SU-DHL-6 (cell line): ENCODE results near the gene OMD.

Experiments
- H2AFZ ChIP-seq: fragments of 200-600 bp; sonication (generic); 2 replicates; pipeline ENCODE4 v1.6.1; 2014; ENCODE audit warnings: low read depth, mild to moderate bottlenecking, moderate library complexity, mixed read lengths, antibody characterized with exemption, low read length; ENCODE audit not compliant: severe bottlenecking
- H3F3A ChIP-seq: fragments of 200-600 bp; shearing (Covaris generic); 2 replicates; pipeline ENCODE4 v1.6.0; 2016; ENCODE audit warnings: antibody characterized with exemption, mild to moderate bottlenecking; ENCODE audit not compliant: insufficient read depth
- H3K27ac ChIP-seq: fragments of 200-600 bp; sonication (generic); 2 replicates; pipeline ENCODE4 v1.5.1; 2016; ENCODE audit warnings: low read depth, mild to moderate bottlenecking, low read length, moderate library complexity, mixed read lengths
- H3K27me3 ChIP-seq: fragments of 200-600 bp; sonication (generic), shearing (Covaris generic); 2 replicates; pipeline ENCODE4 v1.6.0; 2014; ENCODE audit warnings: mild to moderate bottlenecking, low read length
- H3K36me3 ChIP-seq: fragments of 200-600 bp; sonication (generic); 2 replicates; pipeline ENCODE4 v1.6.1; 2014; ENCODE audit warnings: mild to moderate bottlenecking, low read length, mixed read lengths
- H3K4me2 ChIP-seq: fragments of 300-600, 200-600 bp; shearing (Covaris generic), sonication (generic); 2 replicates; pipeline ENCODE4 v1.6.0; 2014; ENCODE audit warnings: low read length, low read depth, mild to moderate bottlenecking; ENCODE audit not compliant: poor library complexity, severe bottlenecking
- H3K4me3 ChIP-seq: fragments of 200-600 bp; sonication (generic); 2 replicates; pipeline ENCODE4 v1.5.1; 2014; ENCODE audit warnings: antibody characterized with exemption, low read length, mild to moderate bottlenecking, mixed read lengths; ENCODE audit not compliant: insufficient read depth, poor library complexity, severe bottlenecking
- H3K79me2 ChIP-seq: fragments of 200-600 bp; sonication (generic); 2 replicates; pipeline ENCODE4 v1.6.1; 2014; ENCODE audit warnings: mild to moderate bottlenecking, low read length, moderate library complexity; ENCODE audit not compliant: insufficient read depth
- H3K9ac ChIP-seq: fragments of 200-600 bp; sonication (generic); 2 replicates; pipeline ENCODE4 v1.7.0; 2014; ENCODE audit warnings: mild to moderate bottlenecking, low read length
- H3K9me2 ChIP-seq: fragments of 200-600 bp; sonication (generic); replicated peaks from 2 replicates; pipeline ENCODE4 v1.6.1; 2014; ENCODE audit warnings: low read length; ENCODE audit not compliant: insufficient read depth
- H3K9me3 ChIP-seq: fragments of 200-600 bp; sonication (generic); 2 replicates; pipeline ENCODE4 v1.6.1; 2014; ENCODE audit warnings: low read length, mixed read lengths; ENCODE audit not compliant: insufficient read depth
- H4K20me1 ChIP-seq: fragments of 200-600 bp; sonication (generic); 2 replicates; pipeline ENCODE4 v1.6.1; 2014; ENCODE audit warnings: low read depth, mild to moderate bottlenecking, antibody characterized with exemption, low read length, moderate library complexity, mixed read lengths
- EZH2phosphoT487 ChIP-seq: fragments of 200-600 bp; sonication (generic), shearing (Covaris generic); conservative IDR thresholded peaks from 2 replicates; pipeline ENCODE4 v1.6.1; 2018; ENCODE audit warnings: mild to moderate bottlenecking, antibody characterized with exemption, low read length, moderate library complexity, mixed read lengths
- TF ChIP-seq, protein P1 (sequence below): fragments of 200-600 bp; sonication (generic); IDR thresholded peaks from one replicate; pipeline ENCODE4 v1.5.1; 2017; ENCODE audit warnings: antibody characterized with exemption, mild to moderate bottlenecking, low read length, moderate library complexity; ENCODE audit not compliant: insufficient read depth, poor library complexity, severe bottlenecking

Gene OMD

DNA sequence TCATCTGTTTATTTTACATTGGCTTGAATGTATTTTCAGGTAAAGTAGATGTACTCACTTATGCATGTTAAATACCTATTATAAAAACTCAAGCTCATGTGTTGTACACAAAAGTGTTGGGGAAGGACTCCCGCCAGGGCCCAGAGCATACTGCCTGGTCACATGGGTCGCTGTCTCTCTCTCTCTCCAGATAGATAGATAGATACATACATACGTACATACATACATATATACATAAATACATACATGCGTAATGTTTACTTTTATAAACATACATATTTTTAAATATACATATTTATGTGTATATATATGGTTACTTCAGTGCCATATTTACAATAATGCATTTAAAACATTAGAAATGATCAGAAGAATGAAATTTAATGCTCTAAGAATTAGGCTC lies 33.3 kb upstream of the OMD start:
- Histone ChIP-seq H2AFZ (no peak overlapping the region), H3K9me2 (no peaks in the 10 kb centered on the region), H3K4me2 (no peak overlapping the region), H3K4me3 (no peak overlapping the region), H3K79me2 (no peaks in the 10 kb centered on the region), H3K36me3 (no peaks in the 10 kb centered on the region), H3K9me3 (no peaks in the 10 kb centered on the region), H3K27me3 (no peaks in the 10 kb centered on the region), H3K27ac (no peak overlapping the region), H4K20me1 (no peaks in the 10 kb centered on the region), H3F3A (no peaks in the 10 kb centered on the region), H3K9ac (no peak overlapping the region)
- no peak for TF ChIP-seq EZH2phosphoT487
- TF ChIP-seq, protein P1, sequence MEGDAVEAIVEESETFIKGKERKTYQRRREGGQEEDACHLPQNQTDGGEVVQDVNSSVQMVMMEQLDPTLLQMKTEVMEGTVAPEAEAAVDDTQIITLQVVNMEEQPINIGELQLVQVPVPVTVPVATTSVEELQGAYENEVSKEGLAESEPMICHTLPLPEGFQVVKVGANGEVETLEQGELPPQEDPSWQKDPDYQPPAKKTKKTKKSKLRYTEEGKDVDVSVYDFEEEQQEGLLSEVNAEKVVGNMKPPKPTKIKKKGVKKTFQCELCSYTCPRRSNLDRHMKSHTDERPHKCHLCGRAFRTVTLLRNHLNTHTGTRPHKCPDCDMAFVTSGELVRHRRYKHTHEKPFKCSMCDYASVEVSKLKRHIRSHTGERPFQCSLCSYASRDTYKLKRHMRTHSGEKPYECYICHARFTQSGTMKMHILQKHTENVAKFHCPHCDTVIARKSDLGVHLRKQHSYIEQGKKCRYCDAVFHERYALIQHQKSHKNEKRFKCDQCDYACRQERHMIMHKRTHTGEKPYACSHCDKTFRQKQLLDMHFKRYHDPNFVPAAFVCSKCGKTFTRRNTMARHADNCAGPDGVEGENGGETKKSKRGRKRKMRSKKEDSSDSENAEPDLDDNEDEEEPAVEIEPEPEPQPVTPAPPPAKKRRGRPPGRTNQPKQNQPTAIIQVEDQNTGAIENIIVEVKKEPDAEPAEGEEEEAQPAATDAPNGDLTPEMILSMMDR: no peak

DNA sequence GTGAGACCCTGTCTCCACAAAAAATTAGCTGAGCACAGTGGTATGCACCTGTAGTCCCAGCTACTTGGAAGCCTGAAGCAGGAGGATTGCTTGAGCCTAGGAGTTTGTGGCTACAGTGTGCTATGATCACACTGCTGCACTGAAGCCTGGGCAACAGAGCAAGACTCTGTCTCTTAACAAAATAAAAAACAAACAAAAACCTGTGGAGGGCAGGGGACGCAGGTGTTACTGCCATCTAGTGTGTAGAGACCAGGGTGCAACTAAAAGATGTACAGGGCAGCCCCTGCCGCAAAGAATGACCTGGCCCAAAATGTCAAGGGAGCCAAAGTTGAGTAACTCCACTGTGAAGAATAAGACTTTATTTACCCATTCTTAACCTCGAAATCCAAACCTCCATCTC lies 30.9 kb upstream of the OMD start:
- Histone ChIP-seq H3K9ac (no peak overlapping the region), H3K4me2 (no peak overlapping the region), H2AFZ (no peak overlapping the region), H4K20me1 (no peaks in the 10 kb centered on the region), H3K27ac (no peak overlapping the region), H3K36me3 (no peaks in the 10 kb centered on the region), H3K27me3 (no peaks in the 10 kb centered on the region), H3K9me2 (no peaks in the 10 kb centered on the region), H3K4me3 (no peak overlapping the region), H3F3A (no peaks in the 10 kb centered on the region), H3K9me3 (no peaks in the 10 kb centered on the region), H3K79me2 (no peaks in the 10 kb centered on the region)
- TF ChIP-seq EZH2phosphoT487: no peak
- TF ChIP-seq, protein P1: no peak

DNA sequence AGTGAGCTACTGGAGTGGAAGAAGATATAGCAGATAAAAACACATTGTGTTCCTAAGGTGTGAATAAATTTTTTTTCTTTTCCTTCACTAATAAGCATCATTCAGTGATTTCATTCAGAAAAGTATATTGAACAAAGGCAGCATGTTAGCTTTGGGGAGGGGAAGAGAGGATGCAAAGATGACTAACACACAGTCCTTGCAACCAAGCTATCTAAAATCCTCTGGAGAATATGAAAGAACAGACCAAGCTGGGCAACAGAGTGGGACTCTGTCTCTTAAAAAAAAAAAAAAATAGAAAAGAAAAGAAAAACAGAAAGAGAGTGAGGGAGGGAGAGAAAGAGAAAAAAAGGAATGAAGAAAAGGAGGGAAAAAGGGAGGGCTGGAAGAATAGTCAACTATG lies 22.3 kb upstream of the OMD start:
- no peaks in the 10 kb centered on the region for H3K9me3 ChIP-seq
- no peaks in the 10 kb centered on the region for H4K20me1 ChIP-seq
- TF ChIP-seq EZH2phosphoT487: no peak
- TF ChIP-seq, protein P1: no peak
- no peaks in the 10 kb centered on the region for H3K27me3 ChIP-seq
- no peak overlapping the region for H3K9ac ChIP-seq
- H3K9me2 ChIP-seq: no peaks in the 10 kb centered on the region
- H3K36me3 ChIP-seq: no peaks in the 10 kb centered on the region
- no peak overlapping the region for H3K4me3 ChIP-seq
- no peak overlapping the region for H2AFZ ChIP-seq
- no peaks in the 10 kb centered on the region for H3K79me2 ChIP-seq
- no peaks in the 10 kb centered on the region for H3F3A ChIP-seq
- no peak overlapping the region for H3K27ac ChIP-seq
- no peak overlapping the region for H3K4me2 ChIP-seq

DNA sequence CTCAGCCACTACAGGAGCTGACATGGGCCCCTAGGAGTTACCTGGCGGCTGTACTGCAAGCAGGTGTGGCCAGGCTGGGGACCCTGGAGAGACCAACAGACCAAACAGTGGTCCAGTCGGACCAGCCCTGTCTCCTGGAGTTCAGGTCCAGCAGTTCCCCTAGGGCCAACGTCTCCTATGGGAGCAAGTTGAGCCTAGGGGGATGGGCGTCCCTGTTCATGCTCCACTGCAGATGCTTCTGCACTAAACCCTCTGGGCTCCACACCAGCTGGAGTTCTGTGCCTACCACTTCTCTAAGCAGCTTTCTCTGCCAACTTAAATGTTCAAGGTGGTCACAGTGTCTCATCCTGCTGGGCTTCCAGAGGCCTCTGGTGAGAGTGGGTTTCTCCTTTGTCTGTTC lies 20.6 kb upstream of the OMD start:
- Histone ChIP-seq H3K9me3 (no peaks in the 10 kb centered on the region), H3K9me2 (no peaks in the 10 kb centered on the region), H3K9ac (no peak overlapping the region), H3K79me2 (no peaks in the 10 kb centered on the region), H3K27ac (no peak overlapping the region), H3K4me3 (no peak overlapping the region), H3K27me3 (no peaks in the 10 kb centered on the region), H3K4me2 (no peak overlapping the region), H2AFZ (no peak overlapping the region), H4K20me1 (no peaks in the 10 kb centered on the region), H3K36me3 (no peaks in the 10 kb centered on the region), H3F3A (no peaks in the 10 kb centered on the region)
- TF ChIP-seq EZH2phosphoT487: no peak
- TF ChIP-seq, protein P1: no peak
